Prostate gland (tissue), 2 donors: ENCODE data around the gene HGFAC.

Experiments
- CTCF ChIP-seq, 4 experiments: fragments of 200-600 bp in 2 of 4; fragments of 450-650 bp in 2 of 4; sonication (generic) in 2 of 4; IDR thresholded peaks; 1 replicate in 3 of 4; 2 replicates in 1 of 4; pipeline ENCODE4 v1.5.1; 2016 to 2019; ENCODE audit warnings: antibody characterized with exemption in 4 of 4, mild to moderate bottlenecking in 2 of 4, moderate library complexity in 2 of 4
- POLR2A ChIP-seq: fragments of 450-650 bp; IDR thresholded peaks from one replicate; pipeline ENCODE4 v1.6.1; 2016; ENCODE audit warnings: antibody characterized with exemption, mild to moderate bottlenecking
- POLR2AphosphoS5 ChIP-seq: sonication (generic); formaldehyde crosslinking; IDR thresholded peaks from one replicate; pipeline ENCODE4 v1.6.1; 2017; ENCODE audit warnings: antibody characterized with exemption

DNA sequence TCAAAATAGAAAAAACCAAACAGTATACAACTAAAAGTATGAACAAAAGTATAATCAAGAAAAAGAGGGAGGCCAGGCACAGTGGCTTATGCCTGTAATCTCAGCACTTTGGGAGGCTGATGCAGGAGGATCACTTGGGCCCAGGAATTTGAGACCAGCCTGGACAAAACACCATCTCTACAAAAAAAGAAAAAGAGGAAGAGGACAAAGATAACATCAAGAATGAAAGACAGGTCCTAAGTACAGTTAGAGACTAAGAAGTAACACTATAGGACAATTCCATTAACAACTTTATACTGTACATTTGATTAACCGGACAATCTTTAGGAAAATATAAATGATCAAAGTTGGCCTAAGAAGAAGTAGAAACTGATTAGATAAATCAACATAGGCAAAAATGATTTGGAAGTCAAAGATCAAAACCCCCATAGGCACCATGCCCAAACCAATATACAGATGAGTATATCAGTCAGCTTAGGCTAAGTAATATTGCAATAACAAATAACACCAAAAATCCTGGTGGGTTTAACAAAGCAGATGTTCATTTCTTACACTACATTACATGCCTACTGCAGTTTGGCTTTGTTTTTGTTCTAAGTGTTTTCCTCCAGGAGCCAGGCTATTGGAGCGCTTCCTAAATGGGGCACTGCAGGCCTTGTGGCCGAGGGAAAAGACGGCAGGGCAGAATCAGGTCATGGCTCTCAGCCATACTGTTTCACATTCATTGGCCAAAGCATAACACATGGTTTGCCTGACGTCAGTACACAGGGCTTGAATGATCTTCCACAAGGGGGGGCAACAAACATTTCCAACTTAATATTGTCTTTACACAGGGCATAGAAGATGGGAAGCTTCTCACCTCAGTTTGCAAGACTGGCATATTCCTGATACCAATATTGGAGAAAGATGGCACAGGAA is 42.2 kb upstream of the HGFAC start:
- TF ChIP-seq CTCF (IDR thresholded peaks at IDR 0.05) (no peak), POLR2AphosphoS5 (no peak), POLR2A (no peak)
